K562 (cell line): Measurements from ENCODE around the gene SLC2A4. TPM values are rescaled to one million over a fixed set of nuclear protein-coding genes. Genes with fewer than 3 reads are reported as not detected.

ENCODE experiments used
- AFF4 ChIP-seq: sonication (generic); formaldehyde crosslinking; IDR thresholded peaks from 2 replicates; pipeline ENCODE4 v1.8.0; 2023; ENCODE audit warnings: mild to moderate bottlenecking, missing genetic modification reagents
- CBFA2T2 ChIP-seq: fragments of 450-650 bp; conservative IDR thresholded peaks from 2 replicates; pipeline ENCODE4 v1.6.1; 2017; ENCODE audit warnings: mild to moderate bottlenecking
- CGGBP1 ChIP-seq: fragments of 250-450 bp; sonication (Bioruptor Pico); IDR thresholded peaks from 2 replicates; pipeline ENCODE4 v1.9.0; 2021; ENCODE audit warnings: mild to moderate bottlenecking
- CHD2 ChIP-seq: IDR thresholded peaks from 2 replicates; pipeline ENCODE4 v1.6.1; 2011; ENCODE audit warnings: low read depth, low read length
- FOXP1 ChIP-seq: sonication (generic); formaldehyde crosslinking; IDR thresholded peaks from 2 replicates; pipeline ENCODE4 v1.8.0; 2022; ENCODE audit warnings: mild to moderate bottlenecking, missing genetic modification reagents
- HNRNPL ChIP-seq: fragments of 200-400 bp; formaldehyde crosslinking; IDR thresholded peaks from 2 replicates; pipeline ENCODE4 v1.6.1; 2017; ENCODE audit warnings: low read depth, mild to moderate bottlenecking, low read length
- U2AF1 ChIP-seq: fragments of 200-400 bp; formaldehyde crosslinking; optimal IDR thresholded peaks from 2 replicates; pipeline ENCODE3; 2017; ENCODE audit warnings: mild to moderate bottlenecking, low read depth, low read length, moderate library complexity
- ZBED1 ChIP-seq: IDR thresholded peaks from 2 replicates; pipeline ENCODE4 v1.6.1; 2014
- ZNF140 ChIP-seq: fragments of 250-450 bp; sonication (Bioruptor Pico); IDR thresholded peaks from 2 replicates; pipeline ENCODE4 v1.8.0; 2021; ENCODE audit warnings: moderate library complexity, mild to moderate bottlenecking, inconsistent platforms
- polyA plus RNA-seq, 8 experiments: library from polyadenylated mRNA; depleted of rRNA in 4 of 8; stranded (reverse) in 5 of 8; unstranded in 3 of 8; fragments of >200 nt; fragmentation: Nextera tagmentation in 2 of 8; fragmentation: Illumina TruSeq in 1 of 8; extraction: Ambion mirVana in 2 of 8; extraction: Trizol in 1 of 8; gene quantifications; 2 replicates each; pipeline versions ENCODE4 v1.2.1 to v1.2.3, GENCODE V29; 2011 to 2014; ENCODE audit warnings: inconsistent platforms in 1 of 8, missing spikeins in 1 of 8
- total RNA-seq, 7 experiments: library from RNA; depleted of rRNA in 6 of 7; stranded (reverse); fragments of >200 nt in 6 of 7; fragmentation: Illumina TruSeq in 2 of 7; extraction: Trizol in 2 of 7; gene quantifications; 2 replicates each; pipeline versions ENCODE4 v1.2.1 to v1.2.3, GENCODE V29; 2011 to 2021; ENCODE audit warnings: low replicate concordance in 1 of 7
- TF ChIP-seq, protein P1 (sequence below), 3 experiments: fragments of 200-800 bp in 1 of 3; sonication (Bioruptor generic) in 1 of 3; sonication (generic) in 1 of 3; formaldehyde crosslinking in 1 of 3; IDR thresholded peaks; 2 replicates each; pipeline versions ENCODE4 v1.6.1 to v1.8.0; 2016 to 2022; ENCODE audit warnings: mild to moderate bottlenecking in 2 of 3, missing compliant biosample characterization in 2 of 3, missing genetic modification characterization in 2 of 3, missing genetic modification reagents in 1 of 3
- TF ChIP-seq, protein P2 (sequence below), 2 experiments: fragments of 450-650 bp in 1 of 2; sonication (generic) in 1 of 2; formaldehyde crosslinking in 1 of 2; IDR thresholded peaks; 2 replicates each; pipeline versions ENCODE4 v1.7.1 to v1.9.0; 2016 to 2022; ENCODE audit warnings: inconsistent platforms in 1 of 2, mild to moderate bottlenecking in 1 of 2, missing genetic modification reagents in 1 of 2

The SLC2A4 gene
- total and polyA plus RNA-seq, 9 of the 15 experiments (the other 6 are each of a cell fraction or from before 2014, with no cell fraction given): 0.74 to 3.5 (median 1.6) TPM

DNA sequence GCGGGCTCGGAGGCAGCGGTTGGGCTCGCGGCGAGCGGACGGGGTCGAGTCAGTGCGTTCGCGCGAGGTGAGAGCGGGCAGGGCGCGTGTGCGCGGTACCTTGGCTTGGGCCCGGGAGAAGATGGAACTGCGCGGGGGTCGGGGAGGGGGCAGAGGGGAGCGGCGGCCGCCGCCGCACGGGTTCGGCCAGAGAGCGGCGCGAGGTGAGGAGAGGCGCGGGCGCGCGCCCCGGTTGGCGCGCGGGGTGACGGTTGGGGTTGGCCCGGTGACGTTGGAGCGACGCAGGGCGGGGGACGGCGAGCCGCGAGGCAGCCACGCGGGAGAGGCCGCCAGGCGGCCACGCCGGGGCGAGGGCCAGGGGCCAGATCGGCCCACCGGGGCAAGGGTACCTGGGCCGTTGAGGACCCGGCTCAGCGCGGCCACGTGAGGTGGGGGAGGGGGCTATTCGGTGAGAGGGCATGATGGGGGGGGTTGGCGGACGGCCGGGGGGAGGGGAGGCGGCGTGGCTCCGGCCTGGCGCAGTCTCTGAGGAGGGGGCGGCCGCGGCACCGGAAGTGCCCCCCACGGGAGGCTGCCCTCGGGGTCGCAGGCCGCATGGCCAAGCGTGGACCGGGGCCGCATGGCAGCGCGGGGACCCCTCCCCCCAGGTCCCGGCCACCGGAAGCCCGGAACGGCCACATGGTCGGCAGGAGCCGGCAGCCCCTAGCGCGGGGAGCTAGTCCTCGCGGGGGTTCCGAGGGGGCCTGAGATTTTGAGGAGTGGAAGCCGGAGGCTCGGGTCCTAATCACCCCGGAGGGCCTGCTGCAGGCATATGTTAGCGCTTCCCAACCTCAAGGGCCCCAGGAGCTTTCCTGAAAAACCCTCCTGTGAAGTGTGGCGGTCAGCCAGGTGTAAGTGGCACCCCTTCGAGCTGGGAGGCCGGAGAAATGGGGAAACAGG lies 26.4 kb downstream of the SLC2A4 start (continued):
- TF ChIP-seq ZNF140 (CRISPR knock-in tag) (no peak), AFF4 (peak; percentile 74), FOXP1 (CRISPR knock-in tag) (peak; percentile 75; the same call in 1 of the 2 replicates), CGGBP1 (CRISPR knock-in tag) (peak; percentile 82; the same call in 1 of the 2 replicates), ZBED1 (no peak), U2AF1 (peak; percentile 19), HNRNPL (peak; percentile 37), CBFA2T2 (no peak), CHD2 (0 out of 2 replicates have a peak, but pooled peaks have one; percentile 13)
- TF ChIP-seq, protein P1, sequence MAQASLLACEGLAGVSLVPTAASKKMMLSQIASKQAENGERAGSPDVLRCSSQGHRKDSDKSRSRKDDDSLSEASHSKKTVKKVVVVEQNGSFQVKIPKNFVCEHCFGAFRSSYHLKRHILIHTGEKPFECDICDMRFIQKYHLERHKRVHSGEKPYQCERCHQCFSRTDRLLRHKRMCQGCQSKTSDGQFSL (CRISPR knock-in tag; IDR thresholded peaks at IDR 0.05): peak; percentile 91
- TF ChIP-seq, protein P1 (tag; IDR thresholded peaks at IDR 0.05): peak in 1 of 2 experiments; percentile 76; a peak in 2 of 4 replicates
- TF ChIP-seq, protein P2, sequence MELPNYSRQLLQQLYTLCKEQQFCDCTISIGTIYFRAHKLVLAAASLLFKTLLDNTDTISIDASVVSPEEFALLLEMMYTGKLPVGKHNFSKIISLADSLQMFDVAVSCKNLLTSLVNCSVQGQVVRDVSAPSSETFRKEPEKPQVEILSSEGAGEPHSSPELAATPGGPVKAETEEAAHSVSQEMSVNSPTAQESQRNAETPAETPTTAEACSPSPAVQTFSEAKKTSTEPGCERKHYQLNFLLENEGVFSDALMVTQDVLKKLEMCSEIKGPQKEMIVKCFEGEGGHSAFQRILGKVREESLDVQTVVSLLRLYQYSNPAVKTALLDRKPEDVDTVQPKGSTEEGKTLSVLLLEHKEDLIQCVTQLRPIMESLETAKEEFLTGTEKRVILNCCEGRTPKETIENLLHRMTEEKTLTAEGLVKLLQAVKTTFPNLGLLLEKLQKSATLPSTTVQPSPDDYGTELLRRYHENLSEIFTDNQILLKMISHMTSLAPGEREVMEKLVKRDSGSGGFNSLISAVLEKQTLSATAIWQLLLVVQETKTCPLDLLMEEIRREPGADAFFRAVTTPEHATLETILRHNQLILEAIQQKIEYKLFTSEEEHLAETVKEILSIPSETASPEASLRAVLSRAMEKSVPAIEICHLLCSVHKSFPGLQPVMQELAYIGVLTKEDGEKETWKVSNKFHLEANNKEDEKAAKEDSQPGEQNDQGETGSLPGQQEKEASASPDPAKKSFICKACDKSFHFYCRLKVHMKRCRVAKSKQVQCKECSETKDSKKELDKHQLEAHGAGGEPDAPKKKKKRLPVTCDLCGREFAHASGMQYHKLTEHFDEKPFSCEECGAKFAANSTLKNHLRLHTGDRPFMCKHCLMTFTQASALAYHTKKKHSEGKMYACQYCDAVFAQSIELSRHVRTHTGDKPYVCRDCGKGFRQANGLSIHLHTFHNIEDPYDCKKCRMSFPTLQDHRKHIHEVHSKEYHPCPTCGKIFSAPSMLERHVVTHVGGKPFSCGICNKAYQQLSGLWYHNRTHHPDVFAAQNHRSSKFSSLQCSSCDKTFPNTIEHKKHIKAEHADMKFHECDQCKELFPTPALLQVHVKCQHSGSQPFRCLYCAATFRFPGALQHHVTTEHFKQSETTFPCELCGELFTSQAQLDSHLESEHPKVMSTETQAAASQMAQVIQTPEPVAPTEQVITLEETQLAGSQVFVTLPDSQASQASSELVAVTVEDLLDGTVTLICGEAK (IDR thresholded peaks at IDR 0.05): 0 out of 2 replicates have a peak, but pooled peaks have one; percentile 18
- TF ChIP-seq, protein P2 (CRISPR knock-in tag; IDR thresholded peaks at IDR 0.05): no peak
